Measurements from ENCODE around the gene TRMT44. TPM values are rescaled to one million over a fixed set of nuclear protein-coding genes. Genes with fewer than 3 reads are reported as not detected.

The TRMT44 gene
- total RNA-seq, 1 experiment from 2014 or later = 17.4 TPM

GRCh38 chr4:8472158-8472688, 31.6 kb downstream of the TRMT44 start:
- H2AFZ ChIP-seq = no peak overlapping the region
- no peak overlapping the region for H3K4me2 ChIP-seq
- no peak overlapping the region for H3K4me3 ChIP-seq
- intact Hi-C loops (cut with micrococcal nuclease; ENCODE audit: unreplicated experiment) = no loop called here
- no peak for DNase-seq
- H3K9me2 ChIP-seq (ENCODE audit: insufficient read depth) = no peaks in the 10 kb centered on the region
- peaks cover 15% of the 10 kb centered on the region; the same call in 1 of the 2 replicates for H3K4me1 ChIP-seq (replicated peaks; ENCODE audit: insufficient read depth)
- peak overlapping the region; percentile 58 for H3K27ac ChIP-seq
- no peaks in the 10 kb centered on the region for H3K79me2 ChIP-seq (ENCODE audit: low read depth)
- H4K20me1 ChIP-seq (ENCODE audit: insufficient read depth) = no peaks in the 10 kb centered on the region
- ChIA-PET CTCF (interaction anchor here (0.5 to 1.2 kb wide), 4 partner anchors 62 to 146 kb away, joined by 3 to 10 read pairs (median 3); no protein-coding TSS in a partner anchor), POLR2A (ENCODE audit: unreplicated experiment) (interaction anchor here (0.6 kb wide), 1 partner anchor 77 kb away, joined by 4 read pairs; no protein-coding TSS in a partner anchor)
- BruUV-seq (replicated peaks) = no TSS peak
- H3K9me3 ChIP-seq (ENCODE audit: insufficient read depth, low read depth) = no peaks in the 10 kb centered on the region
- TF ChIP-seq EZH2 (IDR thresholded peaks at IDR 0.05; ENCODE audit: low read depth) (no peak), CTCF (conservative IDR thresholded peaks at IDR 0.05) (no peak)
- no peaks in the 10 kb centered on the region for H3K27me3 ChIP-seq (ENCODE audit: insufficient read depth, low read depth)
- H3K36me3 ChIP-seq (ENCODE audit: low read depth) = no peaks in the 10 kb centered on the region
- H3F3A ChIP-seq (ENCODE audit: insufficient read depth, low read depth) = peaks cover 17% of the 10 kb centered on the region; the same call in 1 of the 2 replicates

GRCh38 chr4:8472689-8473197, 32.2 kb downstream of the TRMT44 start:
- intact Hi-C loops (cut with micrococcal nuclease; ENCODE audit: unreplicated experiment) = loop anchor here (1.0 kb wide), 3 partner anchors 62 to 122 kb away; no protein-coding TSS in a partner anchor
- H4K20me1 ChIP-seq (ENCODE audit: insufficient read depth) = no peaks in the 10 kb centered on the region
- peak; percentile 39 to 78 for DNase-seq
- no peak for TF ChIP-seq EZH2 (IDR thresholded peaks at IDR 0.05; ENCODE audit: low read depth)
- no peak for TF ChIP-seq CTCF (conservative IDR thresholded peaks at IDR 0.05)
- H3K79me2 ChIP-seq (ENCODE audit: low read depth) = no peaks in the 10 kb centered on the region
- H3K9me2 ChIP-seq (ENCODE audit: insufficient read depth) = no peaks in the 10 kb centered on the region
- H3K36me3 ChIP-seq (ENCODE audit: low read depth) = no peaks in the 10 kb centered on the region
- ChIA-PET CTCF (interaction anchor here (0.5 to 1.2 kb wide), 4 partner anchors 61 to 145 kb away, joined by 3 to 10 read pairs (median 3); no protein-coding TSS in a partner anchor), POLR2A (ENCODE audit: unreplicated experiment) (interaction anchor here (0.6 kb wide), 2 partner anchors 21 to 77 kb away, joined by 3 to 4 read pairs; no protein-coding TSS in a partner anchor)
- peak overlapping the region; percentile 58 for H3K27ac ChIP-seq
- H3K9me3 ChIP-seq (ENCODE audit: insufficient read depth, low read depth) = no peaks in the 10 kb centered on the region
- no TSS peak for BruUV-seq (replicated peaks)
- no peaks in the 10 kb centered on the region for H3K27me3 ChIP-seq (ENCODE audit: insufficient read depth, low read depth)
- H3K4me2 ChIP-seq = no peak overlapping the region
- H2AFZ ChIP-seq = no peak overlapping the region
- H3K4me1 ChIP-seq (replicated peaks; ENCODE audit: insufficient read depth) = peaks cover 15% of the 10 kb centered on the region; the same call in 1 of the 2 replicates
- peaks cover 17% of the 10 kb centered on the region; the same call in 1 of the 2 replicates for H3F3A ChIP-seq (ENCODE audit: insufficient read depth, low read depth)
- H3K4me3 ChIP-seq = no peak overlapping the region

- no peak overlapping the region for H3K4me3 ChIP-seq
- POLR2A ChIA-PET (ENCODE audit: unreplicated experiment) = interaction anchor here (0.6 kb wide), 2 partner anchors 22 to 76 kb away, joined by 3 to 4 read pairs; no protein-coding TSS in a partner anchor
- H3K27me3 ChIP-seq (ENCODE audit: insufficient read depth, low read depth) = no peaks in the 10 kb centered on the region
- no peak overlapping the region for H3K4me2 ChIP-seq
- H2AFZ ChIP-seq = no peak overlapping the region
- H3K9me2 ChIP-seq (ENCODE audit: insufficient read depth) = no peaks in the 10 kb centered on the region
- H3K9me3 ChIP-seq (ENCODE audit: insufficient read depth, low read depth) = no peaks in the 10 kb centered on the region
- TF ChIP-seq EZH2 (IDR thresholded peaks at IDR 0.05; ENCODE audit: low read depth) = no peak
- TF ChIP-seq CTCF (conservative IDR thresholded peaks at IDR 0.05) = no peak
- peak overlapping the region; percentile 58 for H3K27ac ChIP-seq
- H3K79me2 ChIP-seq (ENCODE audit: low read depth) = no peaks in the 10 kb centered on the region
- intact Hi-C loops (cut with micrococcal nuclease; ENCODE audit: unreplicated experiment) = loop anchor here (1.0 kb wide), 3 partner anchors 61 to 121 kb away; no protein-coding TSS in a partner anchor
- peaks cover 15% of the 10 kb centered on the region; the same call in 1 of the 2 replicates for H3K4me1 ChIP-seq (replicated peaks; ENCODE audit: insufficient read depth)
- BruUV-seq (replicated peaks) = no TSS peak
- no peaks in the 10 kb centered on the region for H3K36me3 ChIP-seq (ENCODE audit: low read depth)
- DNase-seq = peak in 1 of 2 experiments; percentile 50
- peaks cover 13% of the 10 kb centered on the region; the same call in 1 of the 2 replicates for H3F3A ChIP-seq (ENCODE audit: insufficient read depth, low read depth)
- CTCF ChIA-PET = interaction anchor here (0.6 to 1.2 kb wide), 2 partner anchors 61 to 64 kb away, joined by 3 read pairs; no protein-coding TSS in a partner anchor
- no peaks in the 10 kb centered on the region for H4K20me1 ChIP-seq (ENCODE audit: insufficient read depth)
These were observed 32.8 kb downstream of the TRMT44 start for GRCh38 chr4:8473198-8473919.

All from PC-9 (cell line).